IPS-18a (cell line): ENCODE results near the gene SPINK4.

Experiments
- H3K27ac ChIP-seq: one replicate; pipeline ENCODE4 v1.5.1; 2013; ENCODE audit warnings: low read length
- H3K27me3 ChIP-seq: one replicate; pipeline ENCODE4 v1.6.1; 2013; ENCODE audit warnings: mild to moderate bottlenecking, low read length; ENCODE audit not compliant: control insufficient read depth, insufficient read depth
- H3K36me3 ChIP-seq: one replicate; pipeline ENCODE4 v1.6.1; 2013; ENCODE audit warnings: low read depth, low read length; ENCODE audit not compliant: control insufficient read depth
- H3K4me1 ChIP-seq: one replicate; pipeline ENCODE4 v1.6.1; 2013; ENCODE audit warnings: low read depth, low read length; ENCODE audit not compliant: control insufficient read depth
- H3K4me3 ChIP-seq: one replicate; pipeline ENCODE4 v1.5.1; 2013; ENCODE audit warnings: low read length
- H3K9ac ChIP-seq: one replicate; pipeline ENCODE4 v1.6.1; 2013; ENCODE audit warnings: mild to moderate bottlenecking, low read length, moderate library complexity
- H3K9me3 ChIP-seq: one replicate; pipeline ENCODE4 v1.6.1; 2013; ENCODE audit warnings: low read depth, low read length; ENCODE audit not compliant: control insufficient read depth

The SPINK4 gene

DNA sequence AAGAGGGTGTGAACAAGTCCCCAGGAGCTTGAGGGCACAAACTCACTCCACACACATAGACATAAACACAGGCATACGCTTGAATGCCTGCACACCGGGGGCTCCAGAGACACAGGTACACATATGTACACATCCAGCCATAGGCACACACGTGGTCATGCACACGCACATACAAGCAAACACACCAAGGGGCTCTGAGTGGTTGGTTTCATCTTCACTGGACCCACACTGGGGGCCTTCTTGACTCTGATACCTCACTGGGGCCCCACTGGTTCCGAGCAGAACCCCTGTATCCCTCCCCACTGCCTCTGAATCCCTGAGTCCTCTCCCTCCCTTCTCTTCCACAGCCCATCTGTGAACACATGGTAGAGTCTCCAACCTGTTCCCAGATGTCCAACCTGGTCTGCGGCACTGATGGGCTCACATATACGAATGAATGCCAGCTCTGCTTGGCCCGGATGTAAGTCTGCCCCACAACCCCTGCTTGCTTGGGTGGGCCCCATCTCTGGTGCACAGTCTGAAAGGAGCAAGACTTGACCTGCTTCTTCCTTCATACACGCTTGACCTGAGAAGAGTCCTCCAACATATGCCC is 6.4 kb downstream of the SPINK4 start:
- no peak overlapping the region for H3K27ac ChIP-seq
- H3K36me3 ChIP-seq, result no peaks in the 10 kb centered on the region
- no peaks in the 10 kb centered on the region for H3K27me3 ChIP-seq

DNA sequence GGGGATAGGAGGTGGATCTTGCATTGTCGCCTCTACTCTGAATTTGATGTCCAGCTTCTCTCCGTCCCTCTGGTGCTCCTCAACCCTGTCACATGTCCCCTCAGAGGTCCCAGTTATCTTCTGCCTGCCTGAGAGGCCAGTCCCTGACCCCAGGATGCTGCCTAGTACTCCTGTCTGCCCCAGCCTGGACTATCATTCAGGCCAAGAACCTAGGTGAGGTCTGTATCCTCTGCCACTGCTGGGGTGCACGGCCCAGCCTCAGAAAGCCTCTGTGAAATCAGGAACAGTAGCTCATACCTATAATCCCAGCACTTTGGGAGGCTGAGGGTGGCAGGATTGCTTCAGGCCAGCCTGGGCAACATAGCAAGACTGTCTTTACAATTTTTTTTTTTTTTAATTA is 8.6 kb downstream of the SPINK4 start:
- Histone ChIP-seq H3K36me3 (peaks cover 12% of the 10 kb centered on the region), H3K27me3 (no peaks in the 10 kb centered on the region), H3K9ac (no peak overlapping the region), H3K4me3 (no peak overlapping the region), H3K4me1 (no peaks in the 10 kb centered on the region), H3K27ac (no peak overlapping the region), H3K9me3 (no peaks in the 10 kb centered on the region)

More for the DNA sequence above, 6.4 kb downstream of the SPINK4 start:
- no peaks in the 10 kb centered on the region for H3K4me1 ChIP-seq
- H3K9me3 ChIP-seq, result no peaks in the 10 kb centered on the region
- no peak overlapping the region for H3K9ac ChIP-seq
- no peak overlapping the region for H3K4me3 ChIP-seq

- no peaks in the 10 kb centered on the region for H3K9me3 ChIP-seq
- H3K9ac ChIP-seq, result no peak overlapping the region
- no peak overlapping the region for H3K27ac ChIP-seq
- peaks cover 14% of the 10 kb centered on the region for H3K36me3 ChIP-seq
- H3K4me3 ChIP-seq, result no peak overlapping the region
- H3K4me1 ChIP-seq, result no peaks in the 10 kb centered on the region
- H3K27me3 ChIP-seq, result no peaks in the 10 kb centered on the region
These were observed 9.2 kb downstream of the SPINK4 start for GRCh38 chr9:33249087-33249658.

- Histone ChIP-seq H3K27me3 (no peaks in the 10 kb centered on the region), H3K4me1 (no peaks in the 10 kb centered on the region), H3K36me3 (peaks cover 22% of the 10 kb centered on the region), H3K9me3 (no peaks in the 10 kb centered on the region), H3K4me3 (no peak overlapping the region), H3K9ac (no peak overlapping the region), H3K27ac (no peak overlapping the region)
These were observed 10.0 kb downstream of the SPINK4 start for GRCh38 chr9:33249983-33250382.

DNA sequence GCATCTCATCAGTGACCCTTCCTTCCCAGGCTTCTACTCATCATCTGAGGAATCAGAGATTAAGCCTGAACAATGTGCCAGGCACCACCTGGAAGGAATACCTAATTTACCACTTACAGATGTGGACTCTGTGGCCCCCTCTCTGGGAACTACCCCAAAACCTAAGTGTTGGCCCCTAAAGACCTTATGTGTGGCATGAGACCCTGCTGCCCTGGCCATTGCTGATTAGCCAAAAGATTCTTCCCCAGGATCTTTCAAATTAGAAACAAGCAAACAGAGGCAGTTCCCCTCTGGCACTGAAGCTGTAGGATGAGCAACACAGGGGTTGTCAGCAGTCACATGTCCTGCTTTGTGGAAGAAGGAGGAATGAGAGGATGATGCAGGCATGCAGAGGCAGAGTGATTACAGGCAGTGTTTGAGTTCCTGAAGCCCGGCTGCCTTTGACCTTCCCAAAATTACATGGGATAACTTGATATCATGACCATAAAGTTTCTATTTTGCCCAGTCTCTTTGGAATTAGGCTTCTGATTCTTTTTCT is 10.6 kb downstream of the SPINK4 start:
- Histone ChIP-seq H3K4me3 (no peak overlapping the region), H3K27ac (no peak overlapping the region), H3K4me1 (no peaks in the 10 kb centered on the region), H3K9ac (no peak overlapping the region), H3K27me3 (no peaks in the 10 kb centered on the region), H3K9me3 (no peaks in the 10 kb centered on the region), H3K36me3 (peaks cover 27% of the 10 kb centered on the region)

DNA sequence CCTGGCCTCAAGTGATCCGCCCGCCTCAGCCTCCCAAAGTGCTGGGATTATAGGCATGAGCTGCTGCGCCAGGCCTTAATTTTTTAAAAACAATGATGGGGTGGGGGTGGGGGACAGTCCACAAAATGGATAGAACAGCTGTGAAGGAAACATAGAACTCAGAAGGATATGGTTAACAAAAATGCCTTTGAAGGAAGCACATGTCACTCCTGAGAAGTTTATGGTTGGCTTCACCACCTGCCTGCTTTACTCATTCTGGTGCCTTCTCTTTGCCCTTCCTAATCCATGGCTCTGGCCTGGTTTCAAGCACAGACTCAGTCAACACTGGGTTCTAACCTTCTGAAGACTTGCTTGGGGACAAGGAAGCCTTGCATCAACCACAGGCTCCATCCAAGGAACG is 14.2 kb downstream of the SPINK4 start:
- Histone ChIP-seq H3K36me3 (peaks cover 60% of the 10 kb centered on the region), H3K27ac (no peak overlapping the region), H3K9me3 (no peaks in the 10 kb centered on the region), H3K4me3 (no peak overlapping the region), H3K9ac (no peak overlapping the region), H3K27me3 (no peaks in the 10 kb centered on the region), H3K4me1 (no peaks in the 10 kb centered on the region)

DNA sequence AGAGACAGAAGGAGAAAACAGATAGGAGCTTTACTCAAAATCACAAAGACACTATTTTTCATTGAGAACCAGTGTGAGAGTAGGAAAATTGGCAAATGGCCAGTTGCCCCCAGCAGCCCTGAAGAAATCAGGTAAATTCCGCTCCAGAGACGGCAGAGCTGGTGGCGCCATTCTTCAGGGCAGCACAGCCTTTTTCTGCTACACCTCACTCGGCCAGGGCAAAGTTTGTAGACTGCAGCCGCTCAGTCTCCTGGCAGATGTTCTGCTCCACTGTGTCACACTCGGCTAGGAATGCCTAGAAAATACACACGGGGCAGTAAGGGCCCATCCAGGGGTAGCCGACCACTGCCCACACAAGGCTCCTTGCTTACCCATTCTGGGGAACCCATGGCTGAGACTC is 15.0 kb downstream of the SPINK4 start:
- no peak overlapping the region for H3K9ac ChIP-seq
- peaks cover 68% of the 10 kb centered on the region for H3K36me3 ChIP-seq
- no peak overlapping the region for H3K27ac ChIP-seq
- no peaks in the 10 kb centered on the region for H3K27me3 ChIP-seq
- no peaks in the 10 kb centered on the region for H3K9me3 ChIP-seq
- no peaks in the 10 kb centered on the region for H3K4me1 ChIP-seq
- no peak overlapping the region for H3K4me3 ChIP-seq

DNA sequence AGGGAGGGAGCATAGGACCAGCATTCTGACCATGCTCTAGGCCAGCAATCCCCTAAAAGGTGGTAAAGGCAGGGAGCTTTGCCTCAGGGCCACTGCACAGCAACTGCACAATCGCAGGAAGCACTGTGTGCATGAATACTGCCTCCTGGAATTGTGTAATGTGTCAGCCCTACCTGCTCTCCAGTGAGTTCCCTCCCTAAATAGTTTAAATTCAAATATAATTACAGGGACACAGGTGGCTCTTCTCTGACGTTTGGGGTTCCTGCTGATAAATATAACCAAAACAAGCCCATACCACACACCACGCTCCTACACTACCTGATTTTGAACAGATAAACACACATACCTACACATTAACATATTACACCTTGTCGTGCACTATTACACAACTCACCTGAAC is 15.5 kb downstream of the SPINK4 start:
- Histone ChIP-seq H3K4me3 (no peak overlapping the region), H3K4me1 (no peaks in the 10 kb centered on the region), H3K27ac (no peak overlapping the region), H3K27me3 (no peaks in the 10 kb centered on the region), H3K9me3 (no peaks in the 10 kb centered on the region), H3K9ac (no peak overlapping the region), H3K36me3 (peaks cover 72% of the 10 kb centered on the region)

DNA sequence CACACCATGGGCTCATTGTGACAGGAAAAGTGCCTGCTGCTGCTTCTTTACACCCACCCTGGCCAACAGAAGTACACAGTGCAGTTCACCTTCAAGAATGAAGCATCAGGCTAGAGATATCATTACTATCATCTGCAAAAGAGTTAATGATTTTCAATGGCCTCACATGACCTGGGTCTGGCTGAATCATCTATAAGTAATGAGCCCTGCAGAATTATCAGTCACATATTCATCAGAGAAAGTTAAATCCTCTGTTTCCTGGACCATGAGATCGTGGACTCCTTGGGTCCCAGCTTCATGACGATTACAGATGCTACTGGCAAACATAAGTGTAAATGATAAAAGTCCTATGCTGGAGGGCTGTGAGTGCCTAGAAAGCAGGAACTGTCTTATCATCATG is 16.3 kb downstream of the SPINK4 start:
- H3K4me1 ChIP-seq, result no peaks in the 10 kb centered on the region
- no peak overlapping the region for H3K27ac ChIP-seq
- H3K36me3 ChIP-seq, result peaks cover 80% of the 10 kb centered on the region

GRCh38 chr9:33257276-33257675 is 17.3 kb downstream of the SPINK4 start:
- peaks cover 89% of the 10 kb centered on the region for H3K36me3 ChIP-seq
- H3K9ac ChIP-seq, result no peak overlapping the region
- H3K27ac ChIP-seq, result no peak overlapping the region
- no peaks in the 10 kb centered on the region for H3K9me3 ChIP-seq
- H3K4me1 ChIP-seq, result no peaks in the 10 kb centered on the region
- H3K27me3 ChIP-seq, result no peaks in the 10 kb centered on the region
- H3K4me3 ChIP-seq, result no peak overlapping the region

More for the DNA sequence above, 16.3 kb downstream of the SPINK4 start:
- H3K4me3 ChIP-seq, result no peak overlapping the region
- no peaks in the 10 kb centered on the region for H3K27me3 ChIP-seq
- no peak overlapping the region for H3K9ac ChIP-seq
- H3K9me3 ChIP-seq, result no peaks in the 10 kb centered on the region

- no peak overlapping the region for H3K9ac ChIP-seq
- no peak overlapping the region for H3K4me3 ChIP-seq
- no peaks in the 10 kb centered on the region for H3K4me1 ChIP-seq
- peaks cover 64% of the 10 kb centered on the region for H3K36me3 ChIP-seq
- no peaks in the 10 kb centered on the region for H3K9me3 ChIP-seq
- no peaks in the 10 kb centered on the region for H3K27me3 ChIP-seq
- no peak overlapping the region for H3K27ac ChIP-seq
These were observed 20.4 kb downstream of the SPINK4 start for GRCh38 chr9:33260372-33260771.
